Cerebellar nuclear complex (tissue), 1 donor: ENCODE data around the gene DCDC2B.

Experiments used
- DNase-seq, 2 experiments: peaks; one replicate each; lab custom pipeline; 2025; lab: John Stamatoyannopoulos, UW

DCDC2B gene

DNA sequence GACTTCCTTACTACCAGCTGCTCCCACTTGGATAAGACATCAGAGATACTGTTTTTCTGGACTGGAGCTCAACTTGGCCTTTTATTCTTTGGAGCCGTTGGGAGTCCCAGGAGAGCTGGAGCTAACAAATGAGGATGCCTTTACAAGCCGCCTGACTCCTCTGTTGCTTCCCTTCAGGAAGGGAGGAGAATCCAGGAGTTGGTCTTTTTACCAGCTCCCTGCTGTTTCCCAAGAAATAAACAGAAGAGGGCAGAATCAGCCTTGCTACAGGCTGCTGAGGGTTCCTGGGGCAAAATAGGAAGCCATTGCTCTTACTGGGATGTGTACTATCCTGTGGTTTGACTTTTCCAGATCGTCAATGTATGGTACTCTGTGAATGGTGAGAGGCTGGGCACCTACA lies 14.8 kb downstream of the DCDC2B start:
- no peak for DNase-seq

DNA sequence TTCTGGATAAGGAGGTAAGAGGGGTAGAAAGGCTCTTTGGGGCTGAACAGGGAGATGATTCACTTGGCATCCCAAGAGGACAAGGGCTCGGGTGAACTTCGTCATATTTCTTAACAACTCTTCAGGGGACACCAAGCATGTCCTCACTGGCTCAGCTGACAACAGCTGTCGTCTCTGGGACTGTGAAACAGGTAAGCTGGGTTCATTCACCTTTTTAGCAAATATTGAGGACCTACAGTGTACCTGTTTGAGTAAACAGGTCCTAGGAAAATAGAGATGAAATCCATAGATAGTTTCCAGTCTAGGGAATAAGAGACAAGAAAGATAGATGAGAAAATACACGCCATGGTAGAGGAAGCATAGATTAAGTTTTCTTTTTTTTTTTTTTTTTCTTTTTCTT lies 15.4 kb downstream of the DCDC2B start:
- DNase-seq: no peak

DNA sequence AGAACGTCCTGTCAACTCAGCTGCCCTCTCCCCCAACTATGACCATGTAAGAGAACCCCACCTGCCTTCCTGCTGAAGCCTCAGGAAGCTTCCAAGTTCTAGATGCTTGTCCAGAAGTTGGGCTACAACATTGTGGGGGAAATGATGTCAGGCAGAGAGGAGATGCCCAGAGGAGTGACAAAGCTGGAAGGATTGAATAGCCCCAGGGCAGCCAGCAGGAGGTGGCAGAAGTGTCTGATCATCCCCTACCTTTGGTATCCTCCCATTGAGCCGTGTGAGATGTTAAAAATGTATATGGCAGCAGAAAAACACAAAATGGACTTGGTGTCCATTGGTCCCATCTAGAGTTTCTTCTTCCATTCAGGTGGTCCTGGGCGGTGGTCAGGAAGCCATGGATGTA lies 19.9 kb downstream of the DCDC2B start:
- DNase-seq: no peak

DNA sequence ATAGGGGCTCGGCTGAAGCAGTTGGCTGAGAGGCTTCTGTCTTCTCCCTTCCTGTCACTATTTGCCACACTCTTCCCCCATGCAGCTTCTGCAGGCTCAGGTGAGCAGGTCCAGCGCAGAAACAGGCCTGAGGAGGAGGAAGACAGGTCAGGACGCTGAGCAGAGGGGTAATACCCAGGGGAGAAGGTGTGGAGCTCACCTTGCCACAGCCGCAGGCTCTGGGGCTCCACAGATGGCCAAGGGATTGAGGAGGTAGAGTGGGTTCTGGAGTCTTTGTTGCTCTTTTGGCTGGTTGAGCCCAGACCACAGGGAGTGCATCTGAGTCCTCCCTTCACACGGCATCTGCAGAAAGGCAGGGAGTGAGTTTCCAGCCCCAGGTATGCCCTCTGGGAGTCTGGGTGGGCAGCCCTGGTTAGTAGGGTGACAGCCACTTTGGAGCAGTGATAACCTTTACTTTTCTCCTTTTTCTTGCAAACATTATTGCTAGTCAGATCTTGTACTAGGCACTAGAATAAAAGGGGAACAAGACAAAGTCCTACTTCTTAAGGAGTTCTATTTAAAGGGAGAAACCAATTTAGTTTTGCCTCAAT lies 23.0 kb downstream of the DCDC2B start:
- no peak for DNase-seq

DNA sequence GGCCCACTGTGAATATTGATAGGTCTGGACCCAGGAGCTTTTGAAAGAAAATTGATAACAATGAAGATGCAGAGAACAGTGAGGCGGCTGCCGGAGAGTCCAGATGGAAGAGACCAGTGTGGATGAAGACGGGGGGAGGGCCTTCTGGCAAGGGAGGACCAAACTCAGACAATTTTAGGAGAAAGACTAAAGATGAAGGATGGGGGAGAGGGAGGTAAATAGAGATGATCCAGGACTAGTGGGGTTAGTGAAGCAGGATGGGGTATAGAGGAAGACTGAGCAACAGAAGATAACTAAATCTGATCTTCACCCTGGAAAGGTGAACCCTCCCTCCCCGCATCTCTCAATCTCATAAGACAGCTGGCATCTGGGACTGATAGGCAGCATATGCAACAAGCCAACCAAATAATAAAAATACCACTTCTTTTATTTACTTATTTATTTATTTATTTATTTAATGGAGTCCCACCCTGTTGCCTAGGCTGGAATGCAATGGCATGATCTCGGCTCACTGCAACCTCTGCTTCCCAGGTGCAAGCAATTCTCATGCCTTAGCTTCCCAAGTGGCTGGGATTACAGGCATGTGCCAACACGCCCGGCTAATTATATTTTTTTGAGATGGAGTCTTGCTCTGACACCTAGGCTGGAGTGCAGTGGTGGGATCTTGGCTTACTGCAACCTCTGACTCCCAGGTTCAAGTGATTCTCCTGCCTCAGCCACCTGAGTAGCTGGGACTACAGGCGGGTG lies 23.8 kb downstream of the DCDC2B start:
- DNase-seq: no peak

DNA sequence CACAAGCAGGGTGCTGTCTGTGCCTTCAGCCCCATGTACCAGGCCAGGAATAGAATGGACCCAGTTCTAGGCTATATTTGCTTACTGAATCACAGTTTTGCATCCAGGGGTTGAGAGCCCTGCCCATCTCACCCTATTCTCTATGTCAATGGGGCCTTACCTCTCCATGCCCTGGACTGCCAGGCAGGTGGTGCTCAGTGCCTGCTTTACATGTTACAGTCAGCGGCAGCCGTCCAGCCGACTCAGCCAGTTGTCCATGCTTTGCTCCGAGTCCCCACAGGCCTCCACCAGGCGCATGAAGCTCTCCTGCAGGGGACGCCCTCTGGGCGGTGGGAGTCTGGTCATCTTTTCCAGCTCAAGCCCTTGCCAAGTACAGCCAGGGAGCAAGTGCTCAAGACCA lies 25.9 kb downstream of the DCDC2B start:
- no peak for DNase-seq

DNA sequence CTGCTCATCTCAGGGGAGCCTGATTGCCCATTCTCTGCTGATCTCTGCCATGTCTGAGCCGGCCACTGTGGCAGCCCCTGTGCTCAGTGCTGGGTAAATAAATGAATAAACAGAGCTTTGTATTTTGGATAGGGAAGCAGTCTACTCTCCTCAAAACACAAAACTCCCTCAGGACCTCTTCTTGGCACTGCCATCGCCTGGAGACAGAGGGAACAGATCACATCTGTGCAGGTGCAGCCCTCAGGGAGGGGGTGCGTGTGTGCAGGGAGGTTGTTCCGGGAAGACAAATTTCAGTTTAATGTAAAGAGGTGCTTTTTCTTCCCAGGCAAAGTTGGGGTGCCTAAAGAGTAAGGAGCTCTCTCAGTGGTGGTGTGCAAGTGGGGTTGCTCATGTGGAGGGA lies 30.4 kb downstream of the DCDC2B start:
- DNase-seq: no peak

DNA sequence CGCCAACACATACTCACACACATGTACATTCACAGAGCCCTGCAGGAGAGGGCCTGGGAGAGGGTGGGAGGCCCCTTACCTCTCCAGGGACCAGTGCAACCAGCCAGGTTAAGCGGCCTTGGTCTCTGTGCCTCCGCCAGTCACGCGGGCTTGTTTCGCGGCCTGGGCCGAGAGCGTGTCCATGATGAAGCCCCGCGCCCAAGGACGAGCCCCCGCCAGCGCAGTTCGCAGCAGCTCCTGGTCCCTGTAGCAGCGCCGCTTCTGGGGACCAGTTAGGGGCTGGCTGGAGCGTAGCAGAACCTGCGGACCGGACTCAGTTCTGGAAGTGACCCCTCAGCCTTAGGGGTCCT lies 30.9 kb downstream of the DCDC2B start:
- DNase-seq: no peak

DNA sequence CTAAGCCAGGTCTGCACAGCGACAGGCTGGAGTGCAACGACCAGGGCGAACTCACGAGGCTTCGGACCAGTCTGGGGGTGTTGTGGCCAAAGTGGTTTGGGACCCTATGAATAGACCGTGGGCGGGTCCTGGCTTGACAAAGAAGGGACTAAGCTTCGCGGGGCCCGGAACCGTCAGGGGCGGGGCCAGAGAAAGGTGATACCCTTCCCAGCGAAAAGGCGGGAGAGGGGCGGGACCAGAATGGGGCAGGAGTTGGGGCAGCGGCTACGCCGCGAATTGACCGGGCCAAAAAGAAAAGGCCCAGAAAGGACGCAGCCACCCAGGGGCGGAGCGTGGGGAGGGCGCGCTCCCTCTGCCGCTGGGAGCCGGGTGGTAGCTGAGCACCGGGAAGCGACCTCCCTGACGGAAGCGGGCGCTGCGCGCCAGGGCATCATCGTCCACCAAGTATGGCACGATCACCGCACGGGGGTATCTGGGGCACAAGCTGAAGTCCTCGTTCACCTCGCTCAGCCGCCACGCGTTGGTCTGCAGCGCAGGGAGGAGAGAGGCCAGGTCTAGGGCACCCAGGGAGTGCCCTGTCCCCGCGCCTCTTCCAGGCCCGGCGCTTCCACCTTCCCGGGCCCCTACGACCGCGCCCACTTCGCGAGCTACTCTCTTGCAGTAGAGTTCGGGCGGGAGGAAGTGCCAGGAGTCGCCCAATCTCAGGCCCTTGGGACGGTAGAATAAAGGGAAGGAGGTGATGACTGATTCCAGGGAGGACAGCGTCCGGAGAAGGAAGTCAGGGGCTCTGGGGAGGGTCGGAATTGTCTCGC lies 31.5 kb downstream of the DCDC2B start:
- no peak for DNase-seq

DNA sequence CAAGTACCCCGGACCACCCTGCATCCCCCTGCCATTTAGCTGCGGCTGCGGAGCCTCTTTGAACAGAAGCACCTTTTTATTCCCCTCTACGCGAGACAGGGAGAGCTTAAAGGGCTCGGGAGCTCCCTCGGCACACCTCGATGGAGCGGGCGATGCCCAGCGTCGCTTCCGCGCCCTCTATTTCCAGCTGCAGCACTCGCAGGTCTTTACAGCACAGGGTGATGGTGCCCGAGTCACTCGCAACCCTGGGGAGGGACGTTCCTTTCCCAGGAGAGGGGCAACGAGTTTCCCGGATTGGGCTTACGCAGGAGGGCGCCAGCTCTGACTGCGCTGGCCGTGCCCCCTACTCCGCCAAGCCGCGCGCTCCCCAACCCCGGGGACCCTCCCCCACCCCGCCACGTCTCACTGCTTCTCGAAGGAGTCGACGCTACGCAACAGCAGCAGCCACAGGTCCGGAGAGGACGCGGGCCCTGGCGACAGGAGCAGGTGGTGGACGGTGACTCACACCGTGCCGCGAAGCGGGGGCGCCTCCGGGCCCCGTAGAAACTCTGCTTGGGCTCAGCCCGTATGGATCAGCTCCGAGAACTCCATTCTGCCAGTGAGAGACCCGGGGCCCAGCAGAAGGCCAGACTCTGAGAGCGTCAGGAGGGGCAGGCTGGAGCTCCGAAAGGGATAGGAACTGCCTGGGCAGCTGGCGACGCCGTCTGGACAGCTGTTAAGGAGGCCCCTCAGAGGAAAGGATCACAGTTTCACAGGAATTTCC lies 32.3 kb downstream of the DCDC2B start:
- DNase-seq: no peak

DNA sequence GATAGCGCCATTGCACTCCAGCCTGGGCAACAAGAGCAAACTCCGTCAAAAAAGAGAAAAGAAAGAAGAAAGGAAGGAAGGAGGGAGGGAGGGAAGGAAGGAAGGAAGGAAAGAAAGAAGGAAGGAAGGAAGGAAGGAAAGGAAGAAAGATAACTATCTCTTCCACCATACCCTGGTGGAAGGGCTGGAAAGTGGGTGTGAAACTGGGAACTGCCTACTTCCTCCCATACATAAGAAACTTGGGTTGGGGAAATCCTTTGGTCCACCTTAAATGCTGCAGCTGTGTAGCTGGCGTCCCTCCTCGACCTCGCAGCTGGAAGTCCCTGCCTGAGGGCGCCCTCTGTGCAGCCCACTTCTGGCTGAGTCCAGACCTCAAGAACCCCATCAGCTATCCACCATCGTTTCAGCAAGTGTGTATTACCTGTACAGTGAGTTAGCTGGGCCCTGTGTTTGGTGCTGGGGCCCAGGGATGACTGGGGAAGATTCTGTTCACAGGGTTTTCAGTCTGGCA lies 33.5 kb downstream of the DCDC2B start:
- DNase-seq: no peak

DNA sequence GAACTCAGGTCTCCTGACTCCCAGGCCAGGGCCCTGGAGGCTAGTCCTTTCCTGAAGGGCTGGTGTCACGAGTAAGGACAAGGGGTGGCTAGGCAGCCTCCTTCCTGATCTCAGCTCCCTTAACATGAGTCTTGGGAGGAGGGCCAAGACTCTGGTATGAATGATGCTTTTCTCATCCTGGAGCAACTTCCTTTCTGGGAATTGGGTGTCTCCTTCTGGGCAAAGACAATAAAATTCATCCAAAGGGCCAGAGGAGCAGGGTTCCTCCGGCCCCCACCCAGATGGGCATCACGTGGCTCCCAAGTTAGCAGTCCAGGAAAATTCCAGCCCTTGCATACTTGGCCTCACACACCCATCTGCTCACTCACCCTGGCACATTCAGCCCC lies 38.0 kb downstream of the DCDC2B start, which contains the start of gene FAM167B:
FAM167B (plus strand) TSS at position 335 of the 386 bp plus-strand sequence. CDS start 200 bp downstream, outside the sequence.
- no peak for DNase-seq

DNA sequence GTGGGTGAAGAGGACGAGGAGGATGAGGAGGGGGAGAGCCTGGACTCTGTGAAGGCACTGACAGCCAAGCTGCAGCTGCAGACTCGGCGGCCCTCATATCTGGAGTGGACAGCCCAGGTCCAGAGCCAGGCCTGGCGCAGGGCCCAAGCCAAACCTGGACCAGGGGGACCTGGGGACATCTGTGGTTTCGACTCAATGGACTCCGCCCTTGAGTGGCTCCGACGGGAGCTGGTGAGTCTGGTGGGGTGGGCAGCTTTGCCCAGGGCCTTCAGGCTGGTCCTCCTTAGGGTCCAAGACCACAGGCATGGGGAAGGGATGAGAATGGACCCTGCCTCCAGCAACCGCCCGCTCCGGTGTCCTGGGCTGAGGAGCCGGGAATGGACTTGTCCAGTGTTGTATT lies 38.6 kb downstream of the DCDC2B start:
- no peak for DNase-seq

DNA sequence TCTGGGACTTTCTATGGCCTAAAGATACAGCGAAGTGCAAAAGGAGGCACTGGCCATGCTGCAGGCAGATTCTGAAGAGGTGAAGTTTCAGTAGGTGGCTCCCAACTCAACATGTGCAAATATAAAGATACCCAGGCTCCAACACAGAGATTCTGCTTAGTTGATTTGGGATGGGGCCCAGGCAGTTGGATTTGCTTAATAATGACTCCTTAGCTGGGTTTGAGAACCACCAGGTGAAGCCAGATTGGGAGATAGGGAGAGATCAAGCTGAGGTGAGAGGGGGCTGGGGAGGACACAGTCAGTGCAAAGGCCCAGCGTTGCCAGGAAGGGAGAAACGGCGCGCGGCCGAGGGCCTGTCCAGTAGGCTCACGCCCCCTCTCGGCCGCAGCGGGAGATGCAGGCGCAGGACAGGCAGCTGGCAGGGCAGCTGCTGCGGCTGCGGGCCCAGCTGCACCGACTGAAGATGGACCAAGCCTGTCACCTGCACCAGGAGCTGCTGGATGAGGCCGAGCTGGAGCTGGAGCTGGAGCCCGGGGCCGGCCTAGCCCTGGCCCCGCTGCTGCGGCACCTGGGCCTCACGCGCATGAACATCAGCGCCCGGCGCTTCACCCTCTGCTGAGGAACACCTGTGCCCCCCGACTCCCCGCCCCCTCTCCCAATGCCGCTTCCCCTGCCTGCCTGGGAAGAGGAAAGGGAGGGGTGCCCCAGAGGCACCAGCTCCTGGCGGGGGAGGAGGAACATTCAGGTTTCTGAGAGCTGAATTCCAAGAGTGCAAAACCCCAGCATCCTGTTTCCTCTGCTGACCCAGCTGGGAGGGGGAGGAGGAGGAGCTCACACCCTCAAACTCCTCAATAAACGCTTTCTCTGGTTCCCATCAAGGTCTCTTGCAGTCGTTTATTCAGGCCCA lies 39.3 kb downstream of the DCDC2B start:
- no peak for DNase-seq

DNA sequence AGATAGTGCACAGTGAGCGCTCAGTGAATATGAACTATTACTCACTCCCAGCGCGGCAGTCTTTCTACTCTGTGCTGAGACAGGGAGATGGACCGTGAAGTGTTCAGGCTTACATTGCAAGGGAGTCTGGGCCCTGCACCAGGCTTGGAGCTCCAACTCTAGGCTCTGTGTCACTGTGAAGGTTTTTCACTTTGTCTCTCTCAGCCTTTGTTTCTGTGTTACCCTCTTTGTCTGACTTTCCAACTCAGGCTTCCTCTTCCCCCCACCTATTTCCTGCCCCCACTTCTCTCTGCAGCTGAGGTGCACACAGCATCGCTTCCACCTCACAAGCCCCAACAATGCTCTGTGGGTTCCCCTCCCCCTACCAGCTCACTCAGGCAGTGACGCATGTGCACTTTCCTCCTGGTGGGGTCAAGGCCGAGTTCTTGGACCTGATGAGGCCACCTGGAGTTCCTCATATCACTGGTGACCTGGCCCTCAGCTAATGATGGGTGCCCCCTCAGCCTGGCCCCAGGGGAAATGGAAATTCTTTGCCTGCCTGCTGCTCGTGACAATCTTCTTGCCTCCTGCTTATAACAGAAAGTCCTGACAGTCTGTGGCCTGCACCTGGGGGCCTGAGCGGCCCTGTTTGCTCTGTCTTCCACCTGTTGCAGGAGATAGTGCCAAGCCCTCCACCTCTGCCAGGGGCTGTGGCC lies 41.1 kb downstream of the DCDC2B start:
- no peak for DNase-seq

DNA sequence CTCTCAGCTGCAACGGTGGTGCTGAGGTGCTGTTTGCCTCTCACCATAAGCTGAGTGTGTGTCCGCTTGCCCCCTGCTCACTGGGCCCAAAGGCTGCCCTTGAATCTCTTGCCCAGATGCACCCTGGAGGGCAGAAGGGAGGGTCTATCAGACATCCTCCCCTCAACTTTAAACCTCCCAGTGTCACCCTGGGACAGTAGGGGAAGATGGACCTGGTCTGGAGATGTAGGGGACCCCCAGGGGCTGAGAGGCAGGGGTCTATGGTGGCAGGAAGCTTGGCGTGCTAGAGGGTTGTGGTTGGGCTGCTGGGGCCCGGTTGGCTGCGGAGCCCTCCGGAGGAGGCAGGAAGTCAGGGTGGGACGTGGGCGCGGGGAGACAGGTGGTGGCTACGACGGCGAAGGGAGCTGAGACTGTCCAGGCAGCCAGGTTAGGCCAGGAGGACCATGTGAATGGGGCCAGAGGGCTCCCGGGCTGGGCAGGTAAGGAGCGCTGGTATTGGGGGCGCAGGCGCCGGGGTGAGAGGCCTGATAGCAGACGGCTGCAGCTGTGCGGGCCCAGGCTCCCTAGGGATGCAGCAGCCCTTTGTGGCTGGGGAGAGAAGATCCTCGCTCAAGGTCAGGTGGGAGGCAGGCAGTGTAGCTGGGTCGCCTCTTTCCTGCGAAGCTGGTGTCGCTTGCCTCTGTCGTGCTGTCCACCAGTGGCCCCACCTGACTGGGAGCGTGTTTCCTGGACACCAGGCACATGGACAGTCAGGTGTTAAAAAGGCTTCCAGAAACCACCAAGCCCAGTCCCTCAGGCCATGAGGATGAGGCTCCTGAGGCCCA lies 42.2 kb downstream of the DCDC2B start, which contains the start of gene LCK:
LCK (plus strand) TSS at position 373 of the 824 bp plus-strand sequence. CDS start 23,065 bp downstream, outside the sequence.
- DNase-seq: no peak

DNA sequence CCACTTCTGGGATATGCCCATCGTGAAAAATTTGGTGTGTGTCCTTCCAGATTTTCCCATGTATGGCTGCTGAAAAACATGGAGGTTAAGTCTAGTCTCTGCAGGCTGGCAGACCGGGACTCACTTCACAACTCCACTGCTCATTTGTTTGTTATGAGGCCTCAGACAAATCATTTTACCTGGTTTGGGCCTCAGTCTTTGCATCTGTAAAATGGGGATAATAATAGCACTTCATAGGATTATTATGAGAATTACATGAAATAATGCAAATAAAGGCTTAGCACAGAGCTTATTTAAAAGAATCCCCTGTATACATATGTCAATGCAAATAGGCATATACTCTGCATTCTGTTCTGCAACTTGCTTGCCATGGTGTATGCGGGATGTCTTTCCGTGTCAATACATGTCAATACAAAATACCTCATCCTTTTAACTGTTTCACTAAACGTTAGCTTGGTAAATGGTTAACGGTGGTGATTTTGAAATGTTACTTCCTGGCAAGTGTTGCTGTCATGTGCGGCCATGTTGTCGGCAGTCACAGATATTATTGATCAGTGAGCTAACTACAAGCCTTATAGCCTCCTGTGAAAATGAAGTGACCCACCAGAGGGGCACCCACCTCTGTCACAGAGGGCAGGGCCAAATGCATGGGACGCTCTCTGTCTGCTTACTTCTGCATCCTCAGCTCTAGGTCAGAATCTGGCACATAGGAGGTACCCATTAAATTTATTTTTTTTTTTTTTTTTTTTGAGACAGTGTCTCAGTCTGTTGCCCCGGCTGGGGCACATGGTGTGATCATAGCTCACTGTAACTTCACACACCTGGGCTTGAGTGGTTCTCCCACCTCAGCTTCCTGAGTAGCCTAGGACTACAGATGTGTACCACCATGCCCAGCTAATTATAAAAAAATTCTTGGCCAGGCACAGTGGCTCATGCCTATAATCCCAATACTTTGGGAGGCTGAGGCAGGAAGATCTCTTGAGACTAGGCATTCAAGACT lies 46.5 kb downstream of the DCDC2B start:
- DNase-seq: no peak
